OCI-LY1 (cell line): Measurements from ENCODE around the gene FETUB.

ENCODE experiments used
- EZH2 ChIP-seq: fragments of 200-600 bp; sonication (generic), shearing (Covaris generic); IDR thresholded peaks from 2 replicates; pipeline ENCODE4 v1.8.0; 2017; ENCODE audit warnings: borderline replicate concordance, mixed run types, mild to moderate bottlenecking, antibody characterized with exemption, low read length, moderate library complexity, mixed read lengths
- TF ChIP-seq, protein P1 (sequence below): fragments of 200-600 bp; sonication (generic), shearing (Covaris generic); IDR thresholded peaks from 2 replicates; pipeline ENCODE4 v1.5.1; 2017; ENCODE audit warnings: mild to moderate bottlenecking, antibody characterized with exemption, low read length, moderate library complexity, mixed read lengths

DNA sequence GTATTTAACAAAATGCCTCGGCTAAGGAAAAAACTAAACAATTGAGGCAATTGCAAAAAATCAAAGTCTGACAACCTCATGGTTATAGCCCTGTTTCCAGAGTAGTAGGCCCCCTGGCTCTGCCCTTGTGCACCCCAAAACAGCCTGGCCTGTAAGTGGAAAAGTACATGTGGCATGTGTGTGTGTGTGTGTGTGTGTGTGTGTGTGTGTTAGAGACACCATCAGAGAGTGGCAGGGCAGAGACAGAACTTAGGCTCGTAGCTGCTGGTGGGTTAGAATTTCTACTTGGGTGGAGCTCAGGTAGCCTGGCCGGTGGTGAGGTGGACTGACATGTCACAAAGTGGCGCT lies 41.4 kb upstream of the FETUB start:
- TF ChIP-seq, protein P1, sequence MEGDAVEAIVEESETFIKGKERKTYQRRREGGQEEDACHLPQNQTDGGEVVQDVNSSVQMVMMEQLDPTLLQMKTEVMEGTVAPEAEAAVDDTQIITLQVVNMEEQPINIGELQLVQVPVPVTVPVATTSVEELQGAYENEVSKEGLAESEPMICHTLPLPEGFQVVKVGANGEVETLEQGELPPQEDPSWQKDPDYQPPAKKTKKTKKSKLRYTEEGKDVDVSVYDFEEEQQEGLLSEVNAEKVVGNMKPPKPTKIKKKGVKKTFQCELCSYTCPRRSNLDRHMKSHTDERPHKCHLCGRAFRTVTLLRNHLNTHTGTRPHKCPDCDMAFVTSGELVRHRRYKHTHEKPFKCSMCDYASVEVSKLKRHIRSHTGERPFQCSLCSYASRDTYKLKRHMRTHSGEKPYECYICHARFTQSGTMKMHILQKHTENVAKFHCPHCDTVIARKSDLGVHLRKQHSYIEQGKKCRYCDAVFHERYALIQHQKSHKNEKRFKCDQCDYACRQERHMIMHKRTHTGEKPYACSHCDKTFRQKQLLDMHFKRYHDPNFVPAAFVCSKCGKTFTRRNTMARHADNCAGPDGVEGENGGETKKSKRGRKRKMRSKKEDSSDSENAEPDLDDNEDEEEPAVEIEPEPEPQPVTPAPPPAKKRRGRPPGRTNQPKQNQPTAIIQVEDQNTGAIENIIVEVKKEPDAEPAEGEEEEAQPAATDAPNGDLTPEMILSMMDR, result no peak
- no peak for TF ChIP-seq EZH2
